GM18873 (cell line): ENCODE measurements around the gene MPHOSPH10.
"Not testable (repeated sequence)": the region's sequence is repeated elsewhere in the genome, so short reads cannot be mapped to it uniquely, and the experiment has no call there.

ENCODE experiments used
- ATAC-seq: cut with Tn5 transposase; IDR thresholded peaks from one replicate; pipeline ENCODE4 v1.9.1; 2021; ENCODE audit warnings: mild to moderate bottlenecking, moderate library complexity, moderate number of reproducible peaks; ENCODE audit not compliant: unreplicated experiment, low FRiP score

Gene MPHOSPH10

DNA sequence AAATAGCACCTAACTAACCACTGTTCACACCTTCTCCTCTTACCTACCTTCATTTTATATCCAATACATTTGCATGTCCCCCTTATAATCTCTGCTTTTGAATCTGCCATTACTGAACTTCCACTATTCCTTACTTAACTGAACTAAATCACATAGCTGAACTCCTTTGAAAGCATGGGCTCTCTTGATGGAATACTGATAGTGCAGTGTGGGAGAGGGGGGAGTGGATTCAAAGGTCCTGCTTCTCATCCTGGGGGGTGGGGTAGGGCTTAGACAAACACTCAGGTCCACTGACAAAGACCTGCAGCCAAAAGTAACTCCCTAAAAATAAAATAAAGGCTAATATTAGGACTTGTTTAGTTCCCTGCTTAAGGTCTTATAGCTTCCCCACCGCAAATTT is 9.0 kb upstream of the MPHOSPH10 start:
- no peak for ATAC-seq

DNA sequence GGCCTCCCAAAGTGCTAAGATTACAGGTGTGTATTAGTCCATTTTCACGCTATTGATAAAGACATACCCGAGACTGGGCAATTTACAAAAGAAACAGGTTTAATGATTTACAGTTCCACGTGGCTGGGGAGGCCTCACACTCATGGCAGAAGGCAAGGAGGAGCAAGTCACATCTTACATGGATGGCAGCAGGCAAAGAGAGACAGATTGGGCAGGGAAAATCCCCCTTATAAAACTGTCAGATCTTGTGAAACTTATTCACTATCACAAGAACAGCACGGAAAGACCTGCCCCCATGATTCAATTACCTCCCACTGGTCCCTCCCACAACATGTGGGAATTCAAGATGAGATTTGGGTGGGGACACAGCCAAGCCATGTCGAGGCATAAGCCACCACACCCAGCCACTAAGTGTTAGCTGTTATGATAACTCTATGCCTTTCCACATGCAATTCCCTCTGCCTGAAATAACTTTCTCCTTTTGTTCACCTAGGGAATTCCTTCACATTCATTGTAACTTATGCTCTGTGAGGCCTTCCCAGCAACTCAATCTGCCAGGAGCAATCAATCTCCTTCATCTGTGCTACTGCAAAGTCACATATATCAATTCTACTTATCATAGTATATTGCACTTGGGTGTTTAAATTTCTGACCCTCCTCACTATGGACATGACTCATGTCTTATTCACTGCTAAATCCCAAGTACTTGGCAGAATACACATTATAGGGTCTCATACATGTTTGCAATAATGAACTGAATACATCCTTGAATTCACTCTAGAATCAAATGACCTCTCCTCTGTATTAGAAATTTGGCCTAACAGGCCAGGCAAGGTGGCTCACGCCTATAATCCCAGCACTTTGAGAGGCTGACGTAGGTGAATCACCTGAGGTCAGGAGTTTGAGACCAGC is 7.8 kb upstream of the MPHOSPH10 start:
- ATAC-seq = no peak

DNA sequence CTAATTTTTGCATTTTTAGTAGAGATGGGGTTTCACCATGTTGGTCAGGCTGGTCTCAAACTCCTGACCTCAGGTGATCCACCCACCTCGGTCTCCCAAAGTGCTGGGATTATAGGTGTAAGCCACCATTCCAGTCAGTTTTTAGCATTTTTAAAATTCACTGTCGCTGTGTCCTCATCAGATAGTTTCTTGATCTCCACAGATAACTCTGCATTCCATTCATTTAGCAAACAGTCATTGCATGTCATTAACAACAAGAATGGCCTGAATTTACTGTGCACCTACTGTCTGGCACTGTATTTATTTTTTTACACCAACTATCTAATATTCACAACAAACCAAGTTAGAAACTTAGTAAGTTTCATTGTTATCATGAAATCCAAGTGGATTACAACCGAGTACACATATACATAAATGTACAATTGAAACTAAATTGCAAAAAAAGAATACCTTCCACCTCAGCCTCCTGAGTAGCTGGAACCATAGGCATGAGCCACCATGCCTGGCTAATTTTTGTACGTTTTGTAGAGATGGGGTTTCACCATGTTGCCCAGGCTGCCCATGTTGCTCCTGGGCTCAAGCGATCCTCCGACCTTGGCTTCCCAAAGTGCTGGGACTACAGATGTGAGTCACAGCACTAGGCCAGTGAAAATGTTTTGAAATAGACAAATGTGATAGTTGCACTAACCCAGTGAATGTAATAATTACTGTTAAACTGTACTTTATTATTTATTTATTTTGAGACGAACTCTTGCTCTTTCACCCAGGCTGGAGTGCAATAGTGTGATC is 4.7 kb upstream of the MPHOSPH10 start:
- no peak for ATAC-seq

GRCh38 chr2:71126957-71127356 is 3.5 kb upstream of the MPHOSPH10 start:
- ATAC-seq = no peak

- peak; percentile 1 for ATAC-seq
These were observed 1.1 kb upstream of the MPHOSPH10 start for GRCh38 chr2:71129114-71129901.

GRCh38 chr2:71129902-71130151 is 607 bp upstream of the MPHOSPH10 start:
- ATAC-seq = peak; percentile 38

GRCh38 chr2:71130905-71131244 is 441 bp downstream of the MPHOSPH10 start:
- peak; percentile 12 for ATAC-seq

GRCh38 chr2:71131387-71132166 is 1.1 kb downstream of the MPHOSPH10 start:
- not testable (repeated sequence) for ATAC-seq

DNA sequence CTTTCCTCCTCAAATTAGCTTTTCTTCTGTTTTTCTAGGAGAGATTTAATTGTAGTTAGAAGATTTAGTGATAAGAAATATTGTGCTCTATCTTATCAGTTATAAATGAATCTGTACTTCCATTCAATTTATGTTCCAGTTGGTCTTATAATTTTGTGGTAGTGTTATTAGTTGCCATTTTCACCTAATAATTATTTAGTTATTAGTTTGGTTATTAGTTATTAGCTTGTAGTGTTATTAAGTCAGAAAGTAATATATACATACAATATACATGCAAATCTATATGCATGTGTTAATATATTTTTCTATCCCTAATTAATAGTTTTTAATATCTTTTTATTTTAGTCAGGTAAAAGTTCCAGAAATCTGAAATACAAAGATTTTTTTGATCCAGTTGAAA is 3.2 kb downstream of the MPHOSPH10 start:
- no peak for ATAC-seq

DNA sequence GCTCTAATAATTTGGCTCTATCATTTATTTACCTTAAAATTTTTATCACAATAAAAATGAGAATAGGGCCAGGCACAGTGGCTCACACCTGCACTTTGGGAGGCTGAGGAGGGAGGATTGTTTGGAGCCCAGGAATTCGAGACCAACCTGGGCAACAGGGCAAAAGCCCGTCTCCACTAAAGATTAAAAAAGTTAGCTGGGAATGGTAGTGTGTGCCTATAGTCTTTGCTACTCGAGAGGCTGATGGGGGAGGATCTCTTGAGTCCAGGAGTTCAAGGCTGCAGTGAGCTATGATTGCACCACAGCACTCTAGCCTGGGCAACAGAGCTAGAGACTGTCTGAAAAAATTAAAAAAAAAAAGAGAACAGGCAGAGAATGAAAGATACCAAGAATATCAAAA is 5.7 kb downstream of the MPHOSPH10 start:
- ATAC-seq = no peak

DNA sequence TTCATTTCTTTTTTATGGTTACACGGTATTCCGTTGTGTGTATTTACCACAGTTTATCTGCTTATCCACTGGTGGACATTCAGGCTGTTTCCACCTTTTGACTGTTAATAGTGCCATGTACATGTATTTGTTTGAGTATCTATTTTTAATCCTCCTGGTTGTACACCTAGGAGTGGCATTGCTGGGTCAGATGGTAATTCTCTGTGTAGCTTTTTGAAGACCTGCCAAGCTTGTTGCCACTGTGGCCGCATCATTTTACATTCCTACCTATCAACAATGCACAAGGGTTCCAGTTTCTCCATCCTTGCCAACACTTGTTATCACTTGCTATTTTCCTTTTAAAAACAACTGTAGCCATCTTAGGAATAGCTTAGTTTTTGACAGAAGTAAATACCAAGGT is 13.3 kb downstream of the MPHOSPH10 start:
- no peak for ATAC-seq

DNA sequence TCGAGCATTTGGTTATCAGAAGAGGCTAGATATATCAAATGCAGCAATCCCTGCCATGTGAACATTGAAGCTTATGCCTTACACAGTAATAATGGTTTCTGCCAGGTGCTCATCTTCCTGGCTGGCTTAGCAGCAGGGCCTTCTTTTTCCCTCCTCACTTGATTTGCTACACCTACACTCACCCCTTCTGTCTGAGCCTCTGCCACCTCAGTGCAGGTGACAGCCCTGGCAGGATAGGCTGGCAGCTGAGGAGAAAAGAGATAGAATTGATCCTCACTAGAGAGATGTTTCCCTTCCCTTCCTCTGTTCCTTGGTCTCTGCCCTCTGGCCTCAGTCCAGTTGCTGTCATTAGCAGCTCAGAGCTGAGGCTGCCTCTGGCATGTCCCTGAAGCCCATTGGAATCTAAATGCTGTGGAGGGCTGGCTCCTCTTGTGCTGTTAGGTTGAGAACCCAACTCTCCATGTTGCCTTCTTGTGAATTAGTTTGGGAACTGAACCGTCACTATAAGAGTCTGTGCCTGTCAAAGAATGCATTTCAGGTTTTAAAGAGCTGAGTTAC is 18.2 kb downstream of the MPHOSPH10 start:
- no peak for ATAC-seq

DNA sequence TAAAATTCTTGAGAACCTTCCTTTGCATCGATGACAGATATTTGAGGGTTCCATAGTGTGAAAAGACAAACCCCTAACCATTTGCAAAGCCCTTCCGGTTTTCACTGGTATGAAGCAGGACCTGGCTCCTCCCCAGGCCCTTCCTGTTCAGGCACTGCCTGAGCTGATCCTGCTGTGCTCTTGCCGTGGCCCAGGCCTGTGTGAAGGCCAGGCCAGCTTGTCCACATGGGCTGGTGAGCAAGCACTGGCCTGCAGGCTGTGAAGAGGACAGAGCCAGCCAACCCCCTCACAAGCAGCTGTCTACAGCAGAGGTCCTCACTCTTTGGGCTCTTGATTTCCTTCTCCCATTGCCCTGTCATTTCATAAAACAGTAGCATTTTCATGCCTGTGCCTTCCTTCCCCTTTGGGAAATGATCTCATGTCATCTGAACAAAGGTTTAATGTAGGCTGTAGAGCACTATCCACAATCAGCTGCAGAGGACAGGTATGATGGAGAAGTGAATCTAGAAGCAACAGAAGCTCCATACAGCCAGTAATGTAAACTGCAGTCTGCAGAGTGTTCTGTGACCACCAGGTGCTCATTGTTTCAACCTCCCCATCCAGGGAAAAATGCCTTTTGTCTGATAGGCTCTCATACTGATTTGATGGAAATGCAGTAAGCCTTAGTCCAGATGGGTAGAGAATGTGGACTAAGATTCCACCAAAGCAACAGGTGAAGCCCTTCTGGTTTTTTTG is 19.8 kb downstream of the MPHOSPH10 start:
- no peak for ATAC-seq

GRCh38 chr2:71151620-71152019 is 21.2 kb downstream of the MPHOSPH10 start:
- ATAC-seq = no peak

GRCh38 chr2:71153585-71154224 is 23.3 kb downstream of the MPHOSPH10 start:
- no peak for ATAC-seq

GRCh38 chr2:71154279-71154678 is 23.8 kb downstream of the MPHOSPH10 start:
- no peak for ATAC-seq

- ATAC-seq = no peak
These were observed 24.4 kb downstream of the MPHOSPH10 start for GRCh38 chr2:71154798-71155197.

- no peak for ATAC-seq
These were observed 25.4 kb downstream of the MPHOSPH10 start for GRCh38 chr2:71155846-71156245.

GRCh38 chr2:71156573-71156972 is 26.1 kb downstream of the MPHOSPH10 start:
- ATAC-seq = no peak
